ENCODE data around the gene LINGO3. TPM values are rescaled to one million over a fixed set of nuclear protein-coding genes. Genes with fewer than 3 reads are reported as not detected.

LINGO3 gene
- total RNA-seq, 2 donors from 2014 or later = 0.20 to 1.0 TPM

GRCh38 chr19:2260341-2260805 lies 47.6 kb downstream of the LINGO3 start:
- no peaks in the 10 kb centered on the region for H3K36me3 ChIP-seq (ENCODE audit: control insufficient read depth, insufficient read depth, low read length)
- no peaks in the 10 kb centered on the region for H3K4me1 ChIP-seq (ENCODE audit: control insufficient read depth, insufficient read depth, low read length)
- H3K27me3 Mint-ChIP-seq (ENCODE audit: insufficient read depth) = peaks cover 1% of the 10 kb centered on the region
- no peak overlapping the region for H3K9ac ChIP-seq (ENCODE audit: extremely low read depth, low read length, poor library complexity, severe bottlenecking)
- H3K9me3 ChIP-seq (ENCODE audit: control insufficient read depth, low read length) = no peaks in the 10 kb centered on the region
- TF ChIP-seq CTCF (conservative IDR thresholded peaks at IDR 0.05) = no peak
- no peaks in the 10 kb centered on the region for H3K4me1 Mint-ChIP-seq
- no peak overlapping the region for H3K27ac ChIP-seq (ENCODE audit: low read depth, low read length)
- H3K4me3 ChIP-seq (ENCODE audit: low read length) = no peak overlapping the region
- H3K36me3 Mint-ChIP-seq (ENCODE audit: low read depth) = no peaks in the 10 kb centered on the region
- WGBS, 2 experiments (ENCODE audit: insufficient coverage in 1 of 2, insufficient read length in 1 of 2) = 92 to 96% methylated on average over 9 to 11 of the region's 11 CpGs
- no peak overlapping the region for H3K27ac Mint-ChIP-seq
- no peaks in the 10 kb centered on the region for H3K27me3 ChIP-seq (ENCODE audit: control insufficient read depth, insufficient read depth, low read length, poor library complexity, severe bottlenecking)
- no peak overlapping the region for H3K4me3 Mint-ChIP-seq
- no peaks in the 10 kb centered on the region for H3K9me3 Mint-ChIP-seq
- no peak for DNase-seq

DNA sequence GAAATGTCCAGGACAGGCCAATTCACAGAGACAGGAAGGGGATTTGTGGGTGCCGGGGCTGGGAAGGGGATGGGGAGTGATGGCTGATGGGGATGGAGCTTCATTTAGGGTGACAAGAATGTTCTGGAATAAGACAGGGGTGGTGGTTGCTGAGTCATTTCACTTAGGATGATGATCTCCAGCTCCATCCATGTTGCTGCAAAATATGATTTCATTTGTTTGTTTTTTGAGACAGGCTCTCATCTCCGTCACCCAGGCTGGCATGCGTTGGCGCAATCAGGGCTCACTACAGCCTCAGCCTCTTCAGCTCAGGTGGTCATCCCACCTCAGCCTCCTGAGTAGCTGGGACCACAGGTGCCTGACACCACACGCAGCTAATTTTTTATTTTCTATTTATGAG lies 48.6 kb downstream of the LINGO3 start:
- peaks cover 1% of the 10 kb centered on the region for H3K27me3 Mint-ChIP-seq (ENCODE audit: insufficient read depth)
- DNase-seq = no peak
- no peaks in the 10 kb centered on the region for H3K4me1 Mint-ChIP-seq
- Histone ChIP-seq H3K9me3 (ENCODE audit: control insufficient read depth, low read length) (no peaks in the 10 kb centered on the region), H3K36me3 (ENCODE audit: control insufficient read depth, insufficient read depth, low read length) (no peaks in the 10 kb centered on the region), H3K4me3 (ENCODE audit: low read length) (no peak overlapping the region), H3K27me3 (ENCODE audit: control insufficient read depth, insufficient read depth, low read length, poor library complexity, severe bottlenecking) (no peaks in the 10 kb centered on the region), H3K4me1 (ENCODE audit: control insufficient read depth, insufficient read depth, low read length) (no peaks in the 10 kb centered on the region), H3K27ac (ENCODE audit: low read depth, low read length) (no peak overlapping the region), H3K9ac (ENCODE audit: extremely low read depth, low read length, poor library complexity, severe bottlenecking) (no peak overlapping the region)
- no peaks in the 10 kb centered on the region for H3K9me3 Mint-ChIP-seq
- no peak for TF ChIP-seq CTCF (conservative IDR thresholded peaks at IDR 0.05)
- H3K27ac Mint-ChIP-seq = no peak overlapping the region
- no peak overlapping the region for H3K4me3 Mint-ChIP-seq
- no peaks in the 10 kb centered on the region for H3K36me3 Mint-ChIP-seq (ENCODE audit: low read depth)
- 96 to 97% methylated on average over 4 to 5 of the region's 5 CpGs for WGBS, 2 experiments (ENCODE audit: insufficient coverage in 1 of 2, insufficient read length in 1 of 2)

Other genes with a start within 250 kb of the LINGO3 start
- gene MOB3A, start 211.8 kb downstream of the LINGO3 start, total RNA-seq = 10 to 100 TPM; 20.9 to 21.8 TPM
- gene IZUMO4, start 211.2 kb downstream of the LINGO3 start, total RNA-seq = 1 to 10 TPM; 4.3 to 5.4 TPM
- gene AP3D1, start 156.6 kb downstream of the LINGO3 start, total RNA-seq = 100 to 1,000 TPM; 162 to 181 TPM
- 100 to 1,000 TPM in 1 of 2 donors, 10 to 100 TPM in 1; 84.3 to 102 TPM for gene DOT1L, start 144.2 kb downstream of the LINGO3 start, total RNA-seq
- gene PLEKHJ1, start 71.8 kb downstream of the LINGO3 start, total RNA-seq = 100 to 1,000 TPM; 146 to 192 TPM
- gene SF3A2, start 71.3 kb downstream of the LINGO3 start, total RNA-seq = 100 to 1,000 TPM; 126 to 132 TPM
- 10 to 100 TPM; 20.5 to 35.1 TPM for gene AMH, start 58.8 kb downstream of the LINGO3 start, total RNA-seq
- gene JSRP1, start 51.7 kb downstream of the LINGO3 start, total RNA-seq = under 1 TPM; 0.66 to 0.89 TPM
- gene PEAK3, start 26.0 kb downstream of the LINGO3 start, total RNA-seq = not detected
- gene LSM7, start 20.4 kb upstream of the LINGO3 start, total RNA-seq = 100 to 1,000 TPM; 141 to 149 TPM
- gene SPPL2B, start 20.5 kb upstream of the LINGO3 start, total RNA-seq = 100 to 1,000 TPM; 115 to 118 TPM
- gene TMPRSS9, start 52.1 kb upstream of the LINGO3 start, total RNA-seq = 1 to 10 TPM in 1 of 2 donors, under 1 TPM in 1; 0.73 to 1.2 TPM
- gene TIMM13, start 119.4 kb upstream of the LINGO3 start, total RNA-seq = 100 to 1,000 TPM; 149 to 175 TPM
- 100 to 1,000 TPM; 146 to 191 TPM for gene LMNB2, start 148.8 kb upstream of the LINGO3 start, total RNA-seq
- 10 to 100 TPM; 16.5 to 23.6 TPM for gene GADD45B, start 168.0 kb upstream of the LINGO3 start, total RNA-seq